8988T (cell line): ENCODE data around the gene HRAS.
A peak's percentile ranks its signal among the peaks of the same experiment; 100 is the strongest.
"Not testable (repeated sequence)": the region's sequence is repeated elsewhere in the genome, so short reads cannot be mapped to it uniquely, and the experiment has no call there.

ENCODE experiments used
- DNase-seq: peaks from one replicate; pipeline ENCODE4 v3.0.0; 2011

The HRAS gene

GRCh38 chr11:532527-532985 is 2.8 kb downstream of the HRAS start:
- no peak for DNase-seq

GRCh38 chr11:531919-532526 is 3.4 kb downstream of the HRAS start:
- DNase-seq = no peak

GRCh38 chr11:530960-531831 is 4.2 kb downstream of the HRAS start:
- no peak for DNase-seq

GRCh38 chr11:529728-530411 is 5.5 kb downstream of the HRAS start:
- DNase-seq = no peak

GRCh38 chr11:528815-529727 is 6.3 kb downstream of the HRAS start:
- no peak for DNase-seq

GRCh38 chr11:528166-528814 is 7.1 kb downstream of the HRAS start:
- no peak for DNase-seq

- DNase-seq = no peak
Measured at GRCh38 chr11:526192-526591, 9.2 kb downstream of the HRAS start.

GRCh38 chr11:521177-521688 is 14.1 kb downstream of the HRAS start:
- DNase-seq = no peak

GRCh38 chr11:520428-521176 is 14.8 kb downstream of the HRAS start:
- no peak for DNase-seq

GRCh38 chr11:518463-519202 is 16.7 kb downstream of the HRAS start:
- peak; percentile 92 for DNase-seq

- not testable (repeated sequence) for DNase-seq
Measured at GRCh38 chr11:516918-517685, 18.3 kb downstream of the HRAS start.

GRCh38 chr11:516400-516799 is 19.0 kb downstream of the HRAS start:
- no peak for DNase-seq

- DNase-seq = no peak
Measured at GRCh38 chr11:515131-515530, 20.2 kb downstream of the HRAS start.

GRCh38 chr11:514606-515005 is 20.8 kb downstream of the HRAS start:
- no peak for DNase-seq

GRCh38 chr11:512761-513595 is 22.4 kb downstream of the HRAS start:
- DNase-seq = no peak

- DNase-seq = no peak
Measured at GRCh38 chr11:508956-509355, 26.4 kb downstream of the HRAS start.

- no peak for DNase-seq
Measured at GRCh38 chr11:507727-508515, 27.5 kb downstream of the HRAS start.
